PFSK-1 (cell line): ENCODE results near the gene MRPL54.
A peak's percentile ranks its signal among the peaks of the same experiment; 100 is the strongest.

Source experiments
- FOXP2 ChIP-seq: optimal IDR thresholded peaks from 2 replicates; pipeline ENCODE3; 2011; ENCODE audit warnings: borderline replicate concordance, control low read depth, inconsistent platforms; ENCODE audit not compliant: insufficient read depth; ENCODE audit errors: extremely low read length, extremely low read depth
- POLR2AphosphoS5 ChIP-seq: IDR thresholded peaks from 2 replicates; pipeline ENCODE4 v1.6.1; 2012; ENCODE audit warnings: low read depth, mild to moderate bottlenecking, control low read depth, low read length, moderate library complexity
- REST ChIP-seq, 2 experiments: IDR thresholded peaks; 2 replicates each; pipeline versions ENCODE4 v1.6.1 to v1.8.0; 2011 to 2012; ENCODE audit warnings: low read depth in 2 of 2, low read length in 2 of 2, control low read depth in 1 of 2, inconsistent platforms in 1 of 2, mild to moderate bottlenecking in 1 of 2, moderate library complexity in 1 of 2; ENCODE audit not compliant: insufficient read depth in 1 of 2
- SIN3A ChIP-seq: IDR thresholded peaks from 2 replicates; pipeline ENCODE4 v1.6.1; 2012; ENCODE audit warnings: mild to moderate bottlenecking, low read length, moderate library complexity, borderline replicate concordance; ENCODE audit not compliant: insufficient read depth
- TAF1 ChIP-seq: IDR thresholded peaks from 2 replicates; pipeline ENCODE4 v1.6.1; 2012; ENCODE audit warnings: low read length, control low read depth, borderline replicate concordance; ENCODE audit not compliant: insufficient read depth

Gene MRPL54

GRCh38 chr19:3721131-3721886 is 41.2 kb upstream of the MRPL54 start:
- TF ChIP-seq REST (IDR thresholded peaks at IDR 0.05; ENCODE audit: insufficient read depth in 1 of 2, low read depth in 2 of 2, low read length in 2 of 2) = no peak; a peak in 1 of 4 replicates
- TF ChIP-seq FOXP2 = peak; percentile 85

GRCh38 chr19:3721887-3722442 is 40.5 kb upstream of the MRPL54 start:
- no peak for TF ChIP-seq POLR2AphosphoS5
- no peak for TF ChIP-seq SIN3A
- TF ChIP-seq FOXP2 = no peak

GRCh38 chr19:3722443-3723109 is 39.9 kb upstream of the MRPL54 start:
- TF ChIP-seq FOXP2 = no peak
- TF ChIP-seq POLR2AphosphoS5 = no peak
- no peak for TF ChIP-seq TAF1
- no peak for TF ChIP-seq REST (IDR thresholded peaks at IDR 0.05; ENCODE audit: insufficient read depth in 1 of 2, low read depth in 2 of 2, low read length in 2 of 2)
- no peak for TF ChIP-seq SIN3A

- TF ChIP-seq REST (IDR thresholded peaks at IDR 0.05; ENCODE audit: insufficient read depth in 1 of 2, low read depth in 2 of 2, low read length in 2 of 2) (no peak), FOXP2 (no peak), TAF1 (no peak), SIN3A (no peak), POLR2AphosphoS5 (no peak)
Observed at GRCh38 chr19:3723110-3723488, 39.4 kb upstream of the MRPL54 start.

DNA sequence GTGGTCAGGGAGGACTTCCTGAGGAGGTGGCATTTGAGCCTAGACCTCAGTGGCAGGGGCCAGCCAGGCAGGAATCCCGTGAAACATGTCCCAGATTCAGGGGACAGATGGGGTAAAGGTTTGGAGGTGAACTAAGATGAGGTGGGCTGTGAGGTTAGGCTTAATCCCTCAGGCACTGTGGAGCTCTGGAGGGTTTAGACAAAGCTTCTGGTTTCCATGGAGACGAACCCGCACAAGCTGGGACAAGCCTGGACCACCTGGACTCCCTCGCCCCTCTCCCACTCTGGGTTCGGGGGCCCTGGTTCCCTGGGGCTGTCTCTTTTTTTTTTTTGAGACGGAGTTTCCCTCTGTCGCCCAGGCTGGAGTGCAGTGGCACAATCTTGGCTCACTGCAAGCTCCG is 38.6 kb upstream of the MRPL54 start:
- no peak for TF ChIP-seq FOXP2
- TF ChIP-seq POLR2AphosphoS5 = no peak
- TF ChIP-seq SIN3A = no peak
- no peak for TF ChIP-seq TAF1
- TF ChIP-seq REST (IDR thresholded peaks at IDR 0.05; ENCODE audit: insufficient read depth in 1 of 2, low read depth in 2 of 2, low read length in 2 of 2) = no peak
